KOPT-K1 (cell line): ENCODE measurements around the gene VWA3B.
"Not testable (repeated sequence)": the region's sequence is repeated elsewhere in the genome, so short reads cannot be mapped to it uniquely, and the experiment has no call there.

Experiments
- H3K27ac ChIP-seq: fragments of 200-600 bp; sonication (generic); 2 replicates; pipeline ENCODE4 v1.5.1; 2016; ENCODE audit warnings: antibody characterized with exemption, mild to moderate bottlenecking, low read depth, low read length; ENCODE audit not compliant: poor library complexity, severe bottlenecking
- H3K36me3 ChIP-seq: fragments of 200-600 bp; sonication (generic); 2 replicates; pipeline ENCODE4 v1.5.1; 2017; ENCODE audit warnings: antibody characterized with exemption, mild to moderate bottlenecking, low read length, moderate library complexity; ENCODE audit not compliant: insufficient read depth
- H3K9me3 ChIP-seq: fragments of 200-600 bp; sonication (generic); 2 replicates; pipeline ENCODE4 v1.5.1; 2017; ENCODE audit warnings: antibody characterized with exemption, low read length, mild to moderate bottlenecking; ENCODE audit not compliant: insufficient read depth, poor library complexity, severe bottlenecking

Gene VWA3B

GRCh38 chr2:98072442-98072841, 14.5 kb upstream of the VWA3B start:
- Histone ChIP-seq H3K9me3 (peaks cover 7% of the 10 kb centered on the region), H3K27ac (no peak overlapping the region), H3K36me3 (no peaks in the 10 kb centered on the region)

DNA sequence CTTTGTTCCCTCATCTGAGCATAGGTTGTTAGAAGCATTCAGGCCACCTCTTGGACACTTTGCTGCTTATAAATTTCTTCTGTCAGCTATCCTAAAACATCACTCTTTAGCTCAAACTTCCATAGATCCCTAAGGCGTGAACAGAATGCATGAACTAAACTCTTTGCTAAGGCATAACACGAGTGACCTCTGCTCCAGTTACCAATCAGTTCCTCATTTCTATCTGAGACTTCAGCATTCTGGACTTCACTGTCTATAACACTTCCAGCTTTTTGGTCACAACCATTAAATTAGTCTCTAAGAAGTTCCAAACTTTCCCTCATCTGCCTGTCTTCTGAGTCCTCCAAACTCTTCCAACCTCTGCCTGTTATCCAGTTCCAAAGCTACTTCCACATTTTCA, 8.3 kb upstream of the VWA3B start:
- Histone ChIP-seq H3K27ac (no peak overlapping the region), H3K9me3 (peaks cover 14% of the 10 kb centered on the region), H3K36me3 (no peaks in the 10 kb centered on the region)

DNA sequence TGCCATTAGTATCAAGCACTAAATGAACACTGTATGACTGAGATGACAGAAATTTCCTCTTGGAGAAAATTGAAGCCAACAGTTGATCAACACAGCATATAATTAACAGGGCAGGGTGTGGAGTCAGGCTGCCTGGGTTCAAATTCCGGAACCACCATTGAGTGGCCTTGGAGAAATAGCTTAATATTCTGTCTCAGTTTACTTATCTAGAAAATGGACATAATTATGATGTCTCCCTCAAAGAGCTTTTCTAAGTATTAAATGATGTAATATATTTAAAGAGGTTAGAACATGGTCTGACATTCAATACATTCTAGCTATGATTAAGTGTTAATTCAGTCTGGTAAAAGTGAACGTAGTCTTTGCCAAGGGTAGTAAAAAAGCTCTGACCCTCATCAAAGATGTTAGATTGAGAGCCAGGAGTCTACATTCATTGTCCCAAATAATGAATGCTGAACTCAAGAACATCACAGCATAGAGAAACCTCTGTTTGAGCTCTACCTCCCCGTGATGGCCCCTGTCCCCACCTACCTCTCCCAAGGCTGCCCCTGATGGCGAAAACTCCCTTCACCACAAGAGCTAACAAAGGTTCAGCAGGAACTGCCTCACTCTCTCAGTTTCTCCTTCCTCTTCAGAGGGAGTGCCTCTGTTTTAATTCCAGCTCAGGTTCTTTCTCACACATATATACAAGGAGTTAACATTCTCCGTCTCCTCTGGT, 2.7 kb upstream of the VWA3B start:
- no peak overlapping the region for H3K27ac ChIP-seq
- H3K36me3 ChIP-seq = no peaks in the 10 kb centered on the region
- no peaks in the 10 kb centered on the region for H3K9me3 ChIP-seq

DNA sequence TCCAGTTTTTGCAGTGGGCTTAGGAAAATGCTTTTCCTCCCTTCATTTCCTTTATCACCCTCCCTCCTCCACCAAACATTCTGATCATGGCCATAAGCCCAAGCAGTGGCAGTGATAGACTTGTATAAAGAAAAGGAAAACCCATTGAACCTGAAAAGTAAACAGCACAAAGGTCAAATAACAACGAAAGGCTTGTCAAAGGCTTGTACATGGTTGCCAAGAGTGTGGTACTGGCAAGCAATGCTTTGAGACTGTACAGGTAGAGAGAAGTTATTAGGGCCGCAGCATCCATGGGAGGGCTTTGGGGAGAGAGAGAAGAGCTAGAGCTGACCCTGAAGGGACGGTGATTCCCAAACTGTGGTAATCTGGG, 2.1 kb upstream of the VWA3B start:
- H3K9me3 ChIP-seq = no peaks in the 10 kb centered on the region
- no peak overlapping the region for H3K27ac ChIP-seq
- no peaks in the 10 kb centered on the region for H3K36me3 ChIP-seq

DNA sequence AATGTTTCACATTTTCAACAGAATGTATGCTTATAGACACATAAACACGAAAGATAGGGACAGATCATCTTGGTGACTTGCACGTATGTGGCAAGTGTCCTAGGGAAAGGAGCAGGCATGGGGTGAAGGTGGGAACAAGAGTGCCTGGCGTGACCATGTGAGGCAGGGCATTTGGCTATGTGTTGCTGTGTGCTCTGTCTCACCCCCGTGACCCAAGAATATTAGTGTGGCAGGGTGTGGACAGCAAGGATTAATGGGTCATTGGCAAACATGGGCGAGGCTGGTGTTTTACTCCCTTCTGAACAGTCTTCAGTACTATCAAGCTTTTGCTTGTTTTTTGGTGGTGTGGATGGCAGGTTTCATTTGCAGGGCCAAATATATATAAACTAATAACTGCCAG, 1.3 kb upstream of the VWA3B start:
- H3K27ac ChIP-seq = no peak overlapping the region
- H3K36me3 ChIP-seq = no peaks in the 10 kb centered on the region
- H3K9me3 ChIP-seq = no peaks in the 10 kb centered on the region

- no peak overlapping the region for H3K27ac ChIP-seq
- no peaks in the 10 kb centered on the region for H3K9me3 ChIP-seq
- no peaks in the 10 kb centered on the region for H3K36me3 ChIP-seq
Measured at GRCh38 chr2:98087447-98088020, 567 bp downstream of the VWA3B start.

GRCh38 chr2:98088261-98088660, 1.3 kb downstream of the VWA3B start:
- H3K27ac ChIP-seq = no peak overlapping the region
- H3K9me3 ChIP-seq = no peaks in the 10 kb centered on the region

GRCh38 chr2:98089941-98090340, 3.0 kb downstream of the VWA3B start:
- Histone ChIP-seq H3K27ac (no peak overlapping the region), H3K9me3 (peaks cover 6% of the 10 kb centered on the region), H3K36me3 (no peaks in the 10 kb centered on the region)

More at GRCh38 chr2:98088261-98088660, 1.3 kb downstream of the VWA3B start:
- no peaks in the 10 kb centered on the region for H3K36me3 ChIP-seq

GRCh38 chr2:98090951-98091350, 4.0 kb downstream of the VWA3B start:
- Histone ChIP-seq H3K27ac (no peak overlapping the region), H3K9me3 (peaks cover 16% of the 10 kb centered on the region), H3K36me3 (no peaks in the 10 kb centered on the region)

GRCh38 chr2:98091738-98092137, 4.8 kb downstream of the VWA3B start:
- Histone ChIP-seq H3K9me3 (peaks cover 17% of the 10 kb centered on the region), H3K27ac (no peak overlapping the region), H3K36me3 (no peaks in the 10 kb centered on the region)

DNA sequence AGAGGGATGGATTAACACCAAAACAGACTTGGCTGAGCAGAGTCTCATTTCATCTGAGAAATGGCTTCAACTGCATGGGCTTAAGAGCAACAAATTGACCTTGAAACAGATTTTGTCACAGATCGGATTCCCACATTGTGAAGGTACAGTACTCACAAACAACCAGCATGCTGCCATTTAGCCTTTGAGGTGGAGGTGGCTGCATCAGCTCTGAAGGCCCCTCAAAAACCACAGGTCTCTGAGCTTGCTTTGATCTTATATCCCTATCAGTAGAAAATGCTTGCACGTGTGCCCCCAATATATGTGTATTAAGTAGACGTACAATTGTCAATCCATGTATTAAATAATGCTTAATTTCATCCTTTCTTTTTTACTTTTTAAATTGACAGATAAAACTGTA, 6.2 kb downstream of the VWA3B start:
- Histone ChIP-seq H3K9me3 (peaks cover 21% of the 10 kb centered on the region), H3K27ac (no peak overlapping the region), H3K36me3 (no peaks in the 10 kb centered on the region)

GRCh38 chr2:98093611-98094010, 6.6 kb downstream of the VWA3B start:
- Histone ChIP-seq H3K27ac (no peak overlapping the region), H3K36me3 (no peaks in the 10 kb centered on the region), H3K9me3 (peaks cover 22% of the 10 kb centered on the region)

- no peaks in the 10 kb centered on the region for H3K36me3 ChIP-seq
- H3K9me3 ChIP-seq = peaks cover 24% of the 10 kb centered on the region
- no peak overlapping the region for H3K27ac ChIP-seq
Measured at GRCh38 chr2:98099939-98100743, 13.2 kb downstream of the VWA3B start.

DNA sequence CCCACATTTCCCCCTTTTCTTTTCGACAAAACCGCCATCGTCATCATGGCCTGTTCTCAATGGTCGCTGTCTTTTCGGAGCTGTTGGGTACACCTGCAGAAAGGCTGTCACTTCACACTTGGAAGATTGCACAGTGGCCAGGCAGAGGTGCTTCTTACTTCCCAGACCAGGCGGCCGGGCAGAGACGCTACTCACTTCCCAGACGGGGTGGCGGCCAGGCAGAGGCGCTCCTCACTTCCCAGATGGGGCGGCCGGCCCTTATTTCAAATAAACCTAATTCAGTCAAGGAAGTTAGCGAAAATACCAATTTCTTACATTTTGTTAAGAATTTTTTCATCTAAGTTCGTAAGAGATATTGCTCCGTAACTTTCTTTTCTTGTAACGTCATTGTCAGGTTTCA, 15.3 kb downstream of the VWA3B start:
- H3K36me3 ChIP-seq, H3K27ac ChIP-seq: not testable (repeated sequence)
- H3K9me3 ChIP-seq = peaks cover 15% of the 10 kb centered on the region

DNA sequence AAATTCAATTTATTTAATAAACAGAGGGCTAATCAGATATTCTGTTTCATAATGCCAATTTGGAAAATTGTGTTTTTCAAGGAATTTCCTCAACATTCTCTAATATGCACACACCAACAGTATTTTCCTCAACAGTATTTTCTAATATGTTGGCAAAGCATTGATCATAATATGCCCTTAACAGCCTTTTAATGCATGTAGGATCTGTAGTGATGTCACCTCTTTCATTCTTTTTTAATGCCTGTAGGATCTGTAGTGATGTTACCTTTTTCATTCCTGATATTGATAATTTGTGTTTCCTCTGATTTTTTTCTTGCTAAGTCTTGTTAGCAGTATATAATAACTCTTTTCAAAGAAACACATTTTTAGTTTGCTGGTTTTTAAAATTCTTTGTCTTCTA, 15.9 kb downstream of the VWA3B start:
- Histone ChIP-seq H3K36me3 (no peaks in the 10 kb centered on the region), H3K27ac (no peak overlapping the region), H3K9me3 (peaks cover 14% of the 10 kb centered on the region)
